Measurements from ENCODE around the gene ALMS1. TPM values are rescaled to one million over a fixed set of nuclear protein-coding genes. Genes with fewer than 3 reads are reported as not detected.
"Not testable (repeated sequence)": the region's sequence is repeated elsewhere in the genome, so short reads cannot be mapped to it uniquely, and the experiment has no call there.

The ALMS1 gene
- total RNA-seq, 2 donors from 2014 or later: 21.2 to 21.4 TPM

- no peak for DNase-seq (ENCODE audit: low spot score)
- intact Hi-C loops (cut with DNase I): no loop called here
These were observed 208.0 kb downstream of the ALMS1 start for GRCh38 chr2:73593680-73594079.

DNA sequence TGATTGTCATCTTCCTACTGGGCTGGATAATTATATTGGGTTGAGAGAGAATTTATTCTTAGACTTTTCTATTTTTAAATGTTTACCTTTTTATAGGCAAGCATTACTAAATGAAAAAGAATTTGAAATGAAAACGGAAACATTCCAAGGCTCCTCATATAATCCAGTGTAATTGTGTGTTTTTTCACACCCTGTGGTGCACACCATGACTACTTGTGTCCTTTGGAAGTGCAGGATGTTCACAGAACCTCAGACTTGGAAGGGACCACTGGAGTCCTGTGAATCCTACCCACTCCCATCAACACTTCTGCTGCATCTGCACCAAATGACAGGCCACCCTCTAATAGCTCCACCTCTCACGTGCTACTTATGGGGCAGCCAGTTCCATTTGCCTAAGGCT is 208.6 kb downstream of the ALMS1 start:
- intact Hi-C loops (cut with DNase I): no loop called here
- DNase-seq (ENCODE audit: low spot score): no peak

- intact Hi-C loops (cut with DNase I): no loop called here
- DNase-seq (ENCODE audit: low spot score): no peak
These were observed 216.1 kb downstream of the ALMS1 start for GRCh38 chr2:73601780-73602179.

- intact Hi-C loops (cut with DNase I); DNase-seq (ENCODE audit: low spot score): not testable (repeated sequence)
These were observed 217.5 kb downstream of the ALMS1 start for GRCh38 chr2:73603099-73603588.

DNA sequence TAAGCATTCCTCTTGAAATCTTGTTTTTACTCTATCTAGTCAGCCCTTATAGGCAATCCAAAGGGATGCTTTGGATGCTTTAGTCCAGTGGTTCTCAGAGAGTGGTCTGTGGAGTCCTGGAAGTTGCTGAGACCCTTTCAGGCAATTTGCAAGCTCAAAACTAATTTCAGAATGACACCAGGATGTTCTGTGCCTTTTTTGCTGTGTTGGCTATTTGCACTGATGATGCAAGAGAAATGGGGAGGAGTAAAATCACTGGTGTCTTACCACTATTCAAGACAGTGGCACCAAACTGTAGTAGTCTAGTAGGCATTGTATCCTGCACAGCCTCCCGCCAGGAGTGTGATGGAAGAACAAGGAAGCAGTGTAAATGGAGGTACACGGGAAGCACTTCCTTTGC is 219.0 kb downstream of the ALMS1 start:
- DNase-seq (ENCODE audit: low spot score); intact Hi-C loops (cut with DNase I): not testable (repeated sequence)

DNA sequence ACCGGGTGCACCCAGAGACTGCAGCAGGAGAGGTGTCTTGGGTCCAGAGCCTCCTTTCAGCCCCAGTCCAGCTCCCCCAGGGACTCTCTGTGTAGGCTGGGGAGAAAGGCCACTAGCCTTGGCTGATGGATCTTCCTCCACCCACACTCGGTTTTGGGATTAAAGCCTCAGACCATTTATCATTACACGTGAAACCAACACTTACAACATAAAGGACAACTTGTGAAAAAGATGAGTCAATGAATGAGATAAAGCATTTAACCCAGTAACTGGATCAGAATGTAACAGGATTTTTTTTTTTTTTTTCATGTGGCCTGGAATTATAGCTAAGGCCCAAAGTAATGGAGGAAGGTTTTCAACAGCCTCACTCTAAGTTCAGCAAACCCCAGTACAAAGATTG is 224.5 kb downstream of the ALMS1 start:
- intact Hi-C loops (cut with DNase I): no loop called here
- DNase-seq (ENCODE audit: low spot score): no peak

GRCh38 chr2:73611193-73611592 is 225.6 kb downstream of the ALMS1 start:
- intact Hi-C loops (cut with DNase I): no loop called here

GRCh38 chr2:73611867-73612266 is 226.2 kb downstream of the ALMS1 start:
- intact Hi-C loops (cut with DNase I): no loop called here
- DNase-seq (ENCODE audit: low spot score): no peak

More at GRCh38 chr2:73611193-73611592, 225.6 kb downstream of the ALMS1 start:
- no peak for DNase-seq (ENCODE audit: low spot score)

DNA sequence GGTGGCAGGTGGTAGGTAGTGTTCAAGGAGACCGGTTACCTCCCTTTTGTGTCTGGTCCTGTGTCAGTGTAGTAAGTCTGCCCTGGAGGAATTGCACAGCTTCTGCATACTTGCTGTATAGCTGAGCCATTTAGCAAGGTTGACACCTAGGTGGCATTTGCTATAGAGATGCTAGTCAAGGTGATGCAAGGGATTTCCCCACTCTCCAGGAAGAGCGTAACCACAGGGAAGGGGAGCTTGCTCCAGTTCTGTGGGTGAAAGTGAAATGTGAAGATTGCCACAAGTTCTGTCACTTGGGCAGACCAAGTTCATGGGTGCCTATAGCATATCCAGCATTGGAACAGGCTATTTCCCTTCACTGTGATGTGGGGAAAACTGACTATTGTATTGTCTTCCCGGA is 228.5 kb downstream of the ALMS1 start:
- intact Hi-C loops (cut with DNase I): no loop called here
- no peak for DNase-seq (ENCODE audit: low spot score)

GRCh38 chr2:73614997-73615396 is 229.4 kb downstream of the ALMS1 start:
- DNase-seq (ENCODE audit: low spot score): no peak
- intact Hi-C loops (cut with DNase I): no loop called here

DNA sequence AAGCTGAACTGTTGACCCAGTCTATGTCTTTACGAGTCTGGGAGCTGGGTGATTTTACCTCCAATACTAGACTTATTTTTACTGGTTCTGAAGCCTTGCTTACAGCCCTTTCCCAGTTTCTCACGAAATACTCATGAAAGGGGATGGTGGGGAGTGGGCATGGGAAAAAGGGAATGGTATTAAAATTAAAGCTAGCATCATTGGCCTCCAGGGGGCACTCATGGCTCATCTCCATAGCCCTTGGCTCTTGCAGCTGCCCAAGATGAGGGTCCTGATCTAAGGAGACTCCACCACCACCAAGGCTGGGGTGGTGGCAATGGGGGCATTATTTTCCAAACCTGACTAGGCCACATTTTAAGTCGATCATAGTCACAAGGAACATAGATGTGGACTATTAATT is 234.3 kb downstream of the ALMS1 start:
- DNase-seq (ENCODE audit: low spot score); intact Hi-C loops (cut with DNase I): not testable (repeated sequence)

GRCh38 chr2:73624036-73624435 is 238.4 kb downstream of the ALMS1 start:
- DNase-seq (ENCODE audit: low spot score); intact Hi-C loops (cut with DNase I): not testable (repeated sequence)

- intact Hi-C loops (cut with DNase I); DNase-seq (ENCODE audit: low spot score): not testable (repeated sequence)
These were observed 239.0 kb downstream of the ALMS1 start for GRCh38 chr2:73624625-73625024.

DNA sequence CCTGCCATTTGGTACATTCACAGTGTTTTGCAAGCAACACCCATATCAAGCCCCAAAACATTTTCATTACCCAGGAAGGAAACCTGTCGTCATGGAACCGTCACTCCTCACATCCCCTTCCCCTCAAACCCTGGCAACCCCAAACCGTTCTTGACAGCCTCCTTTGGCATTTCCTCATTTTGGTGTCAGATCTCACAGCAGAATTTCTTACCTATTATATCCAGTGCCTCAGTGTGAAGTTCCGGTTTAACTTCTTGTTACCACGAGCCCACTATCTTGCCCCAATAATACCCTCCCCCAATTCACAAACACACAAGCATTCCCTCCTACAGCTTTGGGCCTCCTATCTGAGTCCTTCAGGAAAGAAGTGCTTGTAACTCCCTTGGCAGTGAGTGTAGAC is 240.6 kb downstream of the ALMS1 start:
- DNase-seq (ENCODE audit: low spot score); intact Hi-C loops (cut with DNase I): not testable (repeated sequence)

DNA sequence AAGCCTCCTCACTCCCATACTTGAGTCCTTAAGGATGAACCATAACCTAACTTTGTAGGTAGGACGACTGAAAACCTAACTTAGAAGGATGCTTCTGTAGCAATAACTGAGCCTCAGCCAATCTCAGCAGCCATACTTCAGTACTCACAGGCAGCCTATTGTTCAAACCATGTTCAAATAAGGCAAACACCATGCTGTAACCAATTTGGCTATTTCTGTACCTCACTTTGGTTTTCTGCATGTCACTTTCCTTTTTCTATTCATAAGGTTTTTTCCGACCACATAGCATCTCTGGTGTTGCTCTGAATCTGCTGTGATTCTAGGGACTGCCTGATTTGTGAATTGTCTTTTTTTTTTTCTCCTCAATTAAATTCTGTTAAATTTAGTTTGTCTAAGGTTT is 242.9 kb downstream of the ALMS1 start:
- DNase-seq (ENCODE audit: low spot score); intact Hi-C loops (cut with DNase I): not testable (repeated sequence)

DNA sequence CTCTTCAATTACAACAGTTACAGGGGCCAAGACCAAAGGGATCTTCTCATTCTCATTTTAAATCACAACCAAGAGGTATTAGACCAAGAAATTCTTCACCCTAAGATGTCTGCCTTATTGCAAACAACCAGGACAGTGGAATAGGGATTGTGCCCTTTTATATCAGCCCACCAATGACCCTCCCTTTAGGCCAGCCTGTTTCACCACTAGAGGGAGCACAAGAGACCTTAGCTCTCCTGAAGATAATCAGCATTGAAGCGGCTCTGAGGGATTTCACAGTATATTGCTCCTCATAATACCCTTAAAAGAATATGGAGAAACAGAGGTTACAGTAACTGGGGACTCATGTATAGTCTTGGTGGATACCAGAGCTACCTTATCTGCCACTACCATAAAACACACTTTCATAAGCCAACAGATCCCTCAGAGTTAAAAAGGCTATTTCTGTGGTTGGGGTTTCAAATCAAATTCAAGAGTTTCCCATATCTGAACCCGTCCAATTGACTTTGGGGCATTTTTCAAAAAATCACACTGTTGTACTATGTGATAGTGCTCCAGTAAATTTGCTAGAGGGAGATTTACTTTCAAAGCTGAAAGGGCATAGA is 245.1 kb downstream of the ALMS1 start:
- DNase-seq (ENCODE audit: low spot score); intact Hi-C loops (cut with DNase I): not testable (repeated sequence)

GRCh38 chr2:73636977-73637376 is 251.3 kb downstream of the ALMS1 start:
- intact Hi-C loops (cut with DNase I): not testable (repeated sequence)

GRCh38 chr2:73638429-73638828 is 252.8 kb downstream of the ALMS1 start:
- no peak for DNase-seq (ENCODE audit: low spot score)
- intact Hi-C loops (cut with DNase I): no loop called here

More at GRCh38 chr2:73636977-73637376, 251.3 kb downstream of the ALMS1 start:
- not testable (repeated sequence) for DNase-seq (ENCODE audit: low spot score)

DNA sequence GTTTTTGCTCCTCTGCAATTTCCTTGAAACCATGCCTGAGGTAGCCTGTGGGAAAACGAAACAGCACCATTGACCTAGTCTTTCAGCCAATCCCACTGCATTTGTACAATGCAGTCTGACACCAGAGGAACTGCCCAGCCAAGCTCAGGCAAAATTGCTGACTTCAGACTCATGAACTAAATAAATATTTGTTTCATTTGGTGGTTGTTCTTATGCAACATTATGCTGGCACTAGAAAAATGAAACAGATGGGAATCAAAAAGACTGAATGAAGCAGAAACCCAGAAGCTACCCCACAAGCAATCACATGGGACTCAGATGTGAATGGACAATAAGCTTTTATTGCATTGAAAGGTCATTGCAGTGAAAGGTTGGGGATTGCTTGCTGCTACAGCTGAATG is 254.9 kb downstream of the ALMS1 start:
- no peak for DNase-seq (ENCODE audit: low spot score)
- intact Hi-C loops (cut with DNase I): no loop called here

GRCh38 chr2:73640946-73641766 is 255.5 kb downstream of the ALMS1 start:
- intact Hi-C loops (cut with DNase I): no loop called here
- DNase-seq (ENCODE audit: low spot score): no peak

GRCh38 chr2:73641767-73642062 is 256.1 kb downstream of the ALMS1 start:
- DNase-seq (ENCODE audit: low spot score): no peak
- intact Hi-C loops (cut with DNase I): no loop called here
